ENCODE data around the gene EPB41L4A.
A peak's percentile ranks its signal among the peaks of the same experiment; 100 is the strongest.

The EPB41L4A gene

GRCh38 chr5:112163435-112163834 lies 255.6 kb downstream of the EPB41L4A start:
- Histone ChIP-seq H3K27me3 (ENCODE audit: low read depth, low read length) (no peaks in the 10 kb centered on the region), H3K4me1 (ENCODE audit: control insufficient read depth in 1 of 2, insufficient read depth in 2 of 2, low read length in 2 of 2) (peaks cover 16 to 22% of the 10 kb centered on the region in 2 donors), H3K4me3 (ENCODE audit: low read depth in 1 of 2, low read length in 2 of 2) (no peak overlapping the region), H3K36me3 (ENCODE audit: control insufficient read depth in 1 of 2, insufficient read depth in 2 of 2, low read length in 2 of 2) (peaks cover 34 to 36% of the 10 kb centered on the region in 2 donors), H3K9me3 (ENCODE audit: control insufficient read depth in 1 of 2, low read length in 2 of 2) (no peaks in the 10 kb centered on the region), H3K27ac (ENCODE audit: low read length) (no peak overlapping the region)

DNA sequence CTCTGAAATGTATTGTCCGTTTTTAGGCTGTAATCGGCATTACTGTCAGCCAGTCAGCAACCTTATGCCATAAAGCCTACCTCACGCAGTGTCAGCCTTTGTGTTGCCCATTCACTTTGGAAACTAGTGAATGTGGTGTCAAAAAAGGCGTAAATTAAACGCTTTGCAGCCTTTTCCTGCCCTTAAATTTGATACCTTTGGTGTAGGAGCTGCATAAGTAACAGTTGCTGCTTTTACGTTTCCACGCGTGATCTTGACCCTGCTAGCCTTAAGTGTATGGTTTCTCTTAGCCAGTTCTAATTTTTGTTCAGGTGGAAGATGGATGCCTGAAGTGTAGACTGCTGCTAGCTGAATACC lies 257.7 kb downstream of the EPB41L4A start:
- Histone ChIP-seq H3K36me3 (ENCODE audit: control insufficient read depth in 1 of 2, insufficient read depth in 2 of 2, low read length in 2 of 2) (peaks cover 26 to 32% of the 10 kb centered on the region in 2 donors), H3K4me3 (ENCODE audit: low read depth in 1 of 2, low read length in 2 of 2) (peak overlapping the region; percentile 79 to 97), H3K4me1 (ENCODE audit: control insufficient read depth in 1 of 2, insufficient read depth in 2 of 2, low read length in 2 of 2) (peaks cover 16 to 22% of the 10 kb centered on the region in 2 donors)

GRCh38 chr5:112160652-112161391 lies 258.3 kb downstream of the EPB41L4A start:
- Histone ChIP-seq H3K36me3 (ENCODE audit: control insufficient read depth in 1 of 2, insufficient read depth in 2 of 2, low read length in 2 of 2) (peaks cover 21 to 31% of the 10 kb centered on the region in 2 donors), H3K4me1 (ENCODE audit: control insufficient read depth in 1 of 2, insufficient read depth in 2 of 2, low read length in 2 of 2) (peaks cover 16 to 22% of the 10 kb centered on the region in 2 donors), H3K4me3 (ENCODE audit: low read depth in 1 of 2, low read length in 2 of 2) (peak overlapping the region; percentile 79 to 97), H3K27ac (ENCODE audit: low read length) (peak overlapping the region; percentile 90), H3K9me3 (ENCODE audit: control insufficient read depth in 1 of 2, low read length in 2 of 2) (no peaks in the 10 kb centered on the region), H3K27me3 (ENCODE audit: low read depth, low read length) (no peaks in the 10 kb centered on the region)

More for the DNA sequence above, 257.7 kb downstream of the EPB41L4A start:
- no peaks in the 10 kb centered on the region for H3K9me3 ChIP-seq (ENCODE audit: control insufficient read depth in 1 of 2, low read length in 2 of 2)
- peak overlapping the region; percentile 90 for H3K27ac ChIP-seq (ENCODE audit: low read length)
- no peaks in the 10 kb centered on the region for H3K27me3 ChIP-seq (ENCODE audit: low read depth, low read length)

GRCh38 chr5:112159435-112159834 lies 259.6 kb downstream of the EPB41L4A start:
- no peak overlapping the region for H3K27ac ChIP-seq (ENCODE audit: low read length)
- H3K36me3 ChIP-seq (ENCODE audit: control insufficient read depth in 1 of 2, insufficient read depth in 2 of 2, low read length in 2 of 2), result peaks cover 16 to 24% of the 10 kb centered on the region in 2 donors
- no peak overlapping the region for H3K4me3 ChIP-seq (ENCODE audit: low read depth in 1 of 2, low read length in 2 of 2)
- H3K27me3 ChIP-seq (ENCODE audit: low read depth, low read length), result no peaks in the 10 kb centered on the region
- H3K9me3 ChIP-seq (ENCODE audit: control insufficient read depth in 1 of 2, low read length in 2 of 2), result no peaks in the 10 kb centered on the region
- peaks cover 16 to 22% of the 10 kb centered on the region in 2 donors for H3K4me1 ChIP-seq (ENCODE audit: control insufficient read depth in 1 of 2, insufficient read depth in 2 of 2, low read length in 2 of 2)

- Histone ChIP-seq H3K4me1 (ENCODE audit: control insufficient read depth in 1 of 2, insufficient read depth in 2 of 2, low read length in 2 of 2) (peaks cover 0 to under 1% of the 10 kb centered on the region in 2 donors), H3K9me3 (ENCODE audit: control insufficient read depth in 1 of 2, low read length in 2 of 2) (no peaks in the 10 kb centered on the region), H3K27ac (ENCODE audit: low read length) (no peak overlapping the region), H3K4me3 (ENCODE audit: low read depth in 1 of 2, low read length in 2 of 2) (no peak overlapping the region), H3K27me3 (ENCODE audit: low read depth, low read length) (no peaks in the 10 kb centered on the region), H3K36me3 (ENCODE audit: control insufficient read depth in 1 of 2, insufficient read depth in 2 of 2, low read length in 2 of 2) (no peaks in the 10 kb centered on the region)
Observed at GRCh38 chr5:112156211-112156610, 262.9 kb downstream of the EPB41L4A start.

DNA sequence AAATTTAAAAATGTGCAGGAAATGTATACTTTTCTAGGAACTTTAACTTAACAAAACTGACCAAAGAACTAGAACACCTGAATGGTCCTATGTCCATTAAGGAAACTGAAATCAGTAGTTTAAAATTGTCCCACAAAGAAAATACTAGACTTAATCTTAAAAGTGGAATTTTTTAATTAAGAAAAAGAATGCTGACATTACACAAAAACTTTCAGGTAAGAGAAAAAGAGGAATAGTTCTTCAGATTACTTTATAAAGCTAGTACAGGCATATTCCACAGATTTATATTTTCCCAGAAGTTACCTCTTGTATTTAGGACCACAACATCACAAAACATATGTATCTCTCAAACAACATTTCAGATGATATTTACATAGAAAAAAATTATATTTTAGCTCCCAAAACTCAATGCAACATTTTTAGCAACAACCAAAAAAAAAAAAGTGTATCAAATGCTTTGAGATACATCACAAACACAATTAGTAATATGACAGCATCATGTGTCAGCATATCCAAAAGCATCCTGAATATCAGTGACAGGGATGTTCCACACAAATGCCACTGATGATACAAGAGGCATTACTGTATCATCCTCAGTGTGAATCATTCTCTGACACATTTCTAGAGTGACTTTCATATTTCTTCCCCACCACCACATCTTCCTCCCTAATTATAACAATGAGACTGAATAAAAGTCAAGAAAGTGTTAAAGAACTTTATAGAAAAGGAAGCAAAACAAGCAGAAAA lies 264.0 kb downstream of the EPB41L4A start:
- Histone ChIP-seq H3K36me3 (ENCODE audit: control insufficient read depth in 1 of 2, insufficient read depth in 2 of 2, low read length in 2 of 2) (no peaks in the 10 kb centered on the region), H3K4me3 (ENCODE audit: low read depth in 1 of 2, low read length in 2 of 2) (no peak overlapping the region), H3K27me3 (ENCODE audit: low read depth, low read length) (no peaks in the 10 kb centered on the region), H3K27ac (ENCODE audit: low read length) (no peak overlapping the region), H3K4me1 (ENCODE audit: control insufficient read depth in 1 of 2, insufficient read depth in 2 of 2, low read length in 2 of 2) (no peaks in the 10 kb centered on the region), H3K9me3 (ENCODE audit: control insufficient read depth in 1 of 2, low read length in 2 of 2) (no peaks in the 10 kb centered on the region)

DNA sequence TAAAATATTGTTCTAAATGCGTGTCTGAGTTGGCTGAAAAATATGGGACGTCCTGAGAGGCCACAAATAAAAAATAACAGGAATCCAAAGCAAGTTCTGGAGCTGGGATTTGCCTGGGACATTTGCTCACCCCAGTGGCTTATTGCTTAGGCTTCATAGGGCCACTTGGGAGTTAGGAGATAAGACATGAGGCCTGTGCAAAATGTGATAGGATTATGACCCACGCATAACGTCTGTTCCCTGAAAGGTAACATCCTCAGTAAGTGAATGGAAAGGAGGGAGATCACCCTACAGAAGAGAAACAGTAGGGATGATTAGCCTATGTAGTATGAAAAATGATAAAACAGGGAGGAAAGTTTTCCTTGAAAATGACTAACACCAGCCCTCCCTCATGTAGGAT lies 269.4 kb downstream of the EPB41L4A start:
- no peak overlapping the region for H3K27ac ChIP-seq (ENCODE audit: low read length)
- H3K9me3 ChIP-seq (ENCODE audit: control insufficient read depth in 1 of 2, low read length in 2 of 2), result no peaks in the 10 kb centered on the region
- H3K36me3 ChIP-seq (ENCODE audit: control insufficient read depth in 1 of 2, insufficient read depth in 2 of 2, low read length in 2 of 2), result no peaks in the 10 kb centered on the region

DNA sequence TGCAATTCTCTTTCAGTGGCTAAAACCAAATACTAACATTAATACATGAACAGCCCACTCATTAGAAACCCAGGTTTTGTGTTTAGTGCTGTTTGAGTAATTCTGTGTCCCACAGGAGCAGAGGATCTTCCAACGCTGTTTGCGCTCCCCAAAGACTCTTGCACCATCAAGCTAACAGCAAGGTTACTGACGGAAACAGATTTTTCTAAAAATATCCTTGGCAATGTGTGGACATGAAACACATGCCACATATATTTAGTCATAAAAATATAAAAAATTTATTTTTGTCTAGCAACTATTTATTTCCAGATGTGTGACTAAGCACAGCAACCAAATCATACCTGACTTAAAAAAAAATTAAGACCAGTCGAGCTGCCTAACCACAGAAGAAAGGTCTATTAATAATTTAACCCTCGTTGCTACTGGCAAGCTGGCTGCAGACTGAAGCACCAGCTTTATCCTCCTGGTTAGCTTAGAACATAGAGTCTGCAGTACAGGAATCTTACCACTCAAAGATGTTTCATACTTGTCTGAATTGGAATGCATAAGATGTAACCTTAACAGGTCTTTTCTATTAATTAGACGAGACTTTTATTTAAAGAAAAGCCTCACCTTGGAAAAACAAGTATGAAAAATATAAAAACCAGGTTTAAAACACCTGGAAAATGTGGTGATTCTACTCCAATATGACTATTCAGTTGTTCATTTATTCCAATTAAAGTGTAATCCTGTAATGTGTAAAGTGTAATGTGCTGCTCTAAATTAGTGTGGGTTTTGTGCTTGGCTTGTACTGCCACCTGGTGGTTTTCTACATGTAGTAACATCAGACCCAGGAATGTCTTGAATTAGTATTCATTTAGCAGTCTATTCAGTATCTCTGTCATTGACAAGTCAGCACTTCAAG lies 272.5 kb downstream of the EPB41L4A start:
- Histone ChIP-seq H3K27me3 (ENCODE audit: low read depth, low read length) (no peaks in the 10 kb centered on the region), H3K4me3 (ENCODE audit: low read depth in 1 of 2, low read length in 2 of 2) (no peak overlapping the region), H3K4me1 (ENCODE audit: control insufficient read depth in 1 of 2, insufficient read depth in 2 of 2, low read length in 2 of 2) (peaks cover 0 to 4% of the 10 kb centered on the region in 2 donors), H3K9me3 (ENCODE audit: control insufficient read depth in 1 of 2, low read length in 2 of 2) (no peaks in the 10 kb centered on the region), H3K27ac (ENCODE audit: low read length) (no peak overlapping the region), H3K36me3 (ENCODE audit: control insufficient read depth in 1 of 2, insufficient read depth in 2 of 2, low read length in 2 of 2) (no peaks in the 10 kb centered on the region)

More for the DNA sequence above, 269.4 kb downstream of the EPB41L4A start:
- Histone ChIP-seq H3K27me3 (ENCODE audit: low read depth, low read length) (no peaks in the 10 kb centered on the region), H3K4me3 (ENCODE audit: low read depth in 1 of 2, low read length in 2 of 2) (no peak overlapping the region), H3K4me1 (ENCODE audit: control insufficient read depth in 1 of 2, insufficient read depth in 2 of 2, low read length in 2 of 2) (peaks cover 0 to 4% of the 10 kb centered on the region in 2 donors)

DNA sequence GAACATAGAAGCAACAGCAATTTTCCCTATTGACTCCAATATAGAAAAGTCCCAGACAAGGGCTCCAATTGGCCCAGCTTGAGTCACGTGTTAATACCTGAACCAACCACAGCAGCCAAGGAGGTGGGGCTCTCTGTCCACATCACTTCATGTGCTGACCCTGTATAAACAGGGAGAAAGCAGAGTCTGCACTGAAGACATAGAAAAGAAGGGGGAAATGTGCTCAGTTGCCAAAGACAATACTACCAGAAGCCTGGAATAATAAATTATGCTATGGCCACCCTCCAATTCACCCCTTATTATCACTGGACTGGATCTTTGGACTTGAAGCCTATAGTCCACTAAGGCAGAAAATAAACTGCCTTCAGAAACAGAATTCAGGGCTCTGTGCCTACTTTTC lies 275.4 kb downstream of the EPB41L4A start:
- H3K27me3 ChIP-seq (ENCODE audit: low read depth, low read length), result no peaks in the 10 kb centered on the region
- H3K4me3 ChIP-seq (ENCODE audit: low read depth in 1 of 2, low read length in 2 of 2), result no peak overlapping the region
- peaks cover 0 to 4% of the 10 kb centered on the region in 2 donors for H3K4me1 ChIP-seq (ENCODE audit: control insufficient read depth in 1 of 2, insufficient read depth in 2 of 2, low read length in 2 of 2)
- no peak overlapping the region for H3K27ac ChIP-seq (ENCODE audit: low read length)
- H3K36me3 ChIP-seq (ENCODE audit: control insufficient read depth in 1 of 2, insufficient read depth in 2 of 2, low read length in 2 of 2), result no peaks in the 10 kb centered on the region
- no peaks in the 10 kb centered on the region for H3K9me3 ChIP-seq (ENCODE audit: control insufficient read depth in 1 of 2, low read length in 2 of 2)

DNA sequence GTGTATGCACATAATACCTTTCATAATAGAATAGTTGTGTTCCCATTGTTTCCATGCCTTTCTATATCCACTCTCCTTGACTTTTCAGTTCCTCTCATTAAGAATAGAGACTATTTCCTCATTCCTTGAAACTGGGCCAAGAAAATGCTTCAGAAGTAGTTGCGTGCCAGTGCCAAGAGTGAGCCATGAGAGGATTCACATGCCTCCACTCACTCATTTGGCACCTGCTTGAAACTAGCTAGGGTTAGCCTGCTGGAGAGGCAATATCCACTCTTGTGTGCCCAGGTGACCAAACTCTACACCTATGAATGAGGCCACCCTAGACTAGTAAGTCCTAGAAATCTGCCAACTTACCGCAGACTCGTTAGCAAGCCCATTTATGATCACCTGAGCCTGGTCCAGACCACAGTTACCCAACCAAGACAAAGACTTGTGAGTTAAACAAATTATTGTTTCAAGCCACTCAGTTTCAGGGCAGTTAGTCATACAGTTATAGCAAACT lies 276.3 kb downstream of the EPB41L4A start:
- no peak overlapping the region for H3K4me3 ChIP-seq (ENCODE audit: low read depth in 1 of 2, low read length in 2 of 2)
- H3K27me3 ChIP-seq (ENCODE audit: low read depth, low read length), result no peaks in the 10 kb centered on the region
- H3K4me1 ChIP-seq (ENCODE audit: control insufficient read depth in 1 of 2, insufficient read depth in 2 of 2, low read length in 2 of 2), result peaks cover 0 to 4% of the 10 kb centered on the region in 2 donors
- H3K27ac ChIP-seq (ENCODE audit: low read length), result no peak overlapping the region
- H3K9me3 ChIP-seq (ENCODE audit: control insufficient read depth in 1 of 2, low read length in 2 of 2), result no peaks in the 10 kb centered on the region
- no peaks in the 10 kb centered on the region for H3K36me3 ChIP-seq (ENCODE audit: control insufficient read depth in 1 of 2, insufficient read depth in 2 of 2, low read length in 2 of 2)

- Histone ChIP-seq H3K4me1 (ENCODE audit: control insufficient read depth in 1 of 2, insufficient read depth in 2 of 2, low read length in 2 of 2) (peaks cover 0 to under 1% of the 10 kb centered on the region in 2 donors), H3K27ac (ENCODE audit: low read length) (no peak overlapping the region), H3K9me3 (ENCODE audit: control insufficient read depth in 1 of 2, low read length in 2 of 2) (no peaks in the 10 kb centered on the region), H3K27me3 (ENCODE audit: low read depth, low read length) (no peaks in the 10 kb centered on the region), H3K36me3 (ENCODE audit: control insufficient read depth in 1 of 2, insufficient read depth in 2 of 2, low read length in 2 of 2) (no peaks in the 10 kb centered on the region), H3K4me3 (ENCODE audit: low read depth in 1 of 2, low read length in 2 of 2) (no peak overlapping the region)
Observed at GRCh38 chr5:112141582-112141981, 277.5 kb downstream of the EPB41L4A start.

Data from muscle layer of duodenum (tissue), 2 donors.